Keratinocyte (primary cell): ENCODE measurements around the gene MEIS3.

ENCODE experiments used
- EZH2 ChIP-seq: IDR thresholded peaks from one replicate; pipeline ENCODE4 v1.6.1; 2012; ENCODE audit warnings: inconsistent platforms, mild to moderate bottlenecking, low read length, moderate library complexity
- TF ChIP-seq, protein P1 (sequence below), 3 experiments: IDR thresholded peaks in 1 of 3; conservative IDR thresholded peaks in 1 of 3; optimal IDR thresholded peaks in 1 of 3; 2 replicates in 2 of 3; 3 replicates in 1 of 3; pipeline versions ENCODE3 to v1.5.1; 2011; ENCODE audit warnings: low read length in 3 of 3, mild to moderate bottlenecking in 3 of 3, moderate library complexity in 2 of 3, control low read depth in 1 of 3, inconsistent platforms in 1 of 3; ENCODE audit not compliant: insufficient read depth in 2 of 3; ENCODE audit errors: extremely low read depth in 1 of 3

DNA sequence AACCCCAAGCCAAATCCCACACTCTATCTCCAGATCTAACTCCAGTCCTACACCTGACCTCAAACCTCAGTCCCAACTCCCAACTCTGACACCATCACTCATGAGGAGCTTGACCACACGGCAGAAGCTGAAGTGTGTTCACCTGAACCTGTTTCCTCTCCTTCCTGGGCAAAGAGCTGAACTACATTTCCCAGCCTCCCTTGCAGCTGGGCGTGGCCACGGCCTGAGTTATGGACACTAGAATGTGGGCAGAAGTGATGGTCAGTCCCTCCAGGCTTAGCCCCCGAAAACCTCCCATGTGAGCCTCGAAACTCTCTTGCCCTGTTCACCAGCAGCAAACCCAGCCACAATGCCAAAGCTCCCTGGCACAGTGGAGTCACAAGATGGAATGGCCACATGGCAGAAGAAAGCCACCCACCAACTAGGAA, 19.5 kb upstream of the MEIS3 start:
- TF ChIP-seq, protein P1, sequence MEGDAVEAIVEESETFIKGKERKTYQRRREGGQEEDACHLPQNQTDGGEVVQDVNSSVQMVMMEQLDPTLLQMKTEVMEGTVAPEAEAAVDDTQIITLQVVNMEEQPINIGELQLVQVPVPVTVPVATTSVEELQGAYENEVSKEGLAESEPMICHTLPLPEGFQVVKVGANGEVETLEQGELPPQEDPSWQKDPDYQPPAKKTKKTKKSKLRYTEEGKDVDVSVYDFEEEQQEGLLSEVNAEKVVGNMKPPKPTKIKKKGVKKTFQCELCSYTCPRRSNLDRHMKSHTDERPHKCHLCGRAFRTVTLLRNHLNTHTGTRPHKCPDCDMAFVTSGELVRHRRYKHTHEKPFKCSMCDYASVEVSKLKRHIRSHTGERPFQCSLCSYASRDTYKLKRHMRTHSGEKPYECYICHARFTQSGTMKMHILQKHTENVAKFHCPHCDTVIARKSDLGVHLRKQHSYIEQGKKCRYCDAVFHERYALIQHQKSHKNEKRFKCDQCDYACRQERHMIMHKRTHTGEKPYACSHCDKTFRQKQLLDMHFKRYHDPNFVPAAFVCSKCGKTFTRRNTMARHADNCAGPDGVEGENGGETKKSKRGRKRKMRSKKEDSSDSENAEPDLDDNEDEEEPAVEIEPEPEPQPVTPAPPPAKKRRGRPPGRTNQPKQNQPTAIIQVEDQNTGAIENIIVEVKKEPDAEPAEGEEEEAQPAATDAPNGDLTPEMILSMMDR (optimal IDR thresholded peaks at IDR 0.05 in 1 of 3, IDR thresholded peaks at IDR 0.05 in 1 of 3, conservative IDR thresholded peaks at IDR 0.05 in 1 of 3; ENCODE audit: extremely low read depth in 1 of 3, insufficient read depth in 2 of 3, low read length in 3 of 3), result no peak
- no peak for TF ChIP-seq EZH2
